GM18873 (cell line): ENCODE results near the gene C16orf92.

ENCODE experiments used
- ATAC-seq: cut with Tn5 transposase; IDR thresholded peaks from one replicate; pipeline ENCODE4 v1.9.1; 2021; ENCODE audit warnings: mild to moderate bottlenecking, moderate library complexity, moderate number of reproducible peaks; ENCODE audit not compliant: unreplicated experiment, low FRiP score

The C16orf92 gene

GRCh38 chr16:29988346-29989075, 34.5 kb upstream of the C16orf92 start:
- ATAC-seq: no peak

- no peak for ATAC-seq
Measured at GRCh38 chr16:29989111-29989858, 33.7 kb upstream of the C16orf92 start.

- ATAC-seq: no peak
Measured at GRCh38 chr16:29990034-29990433, 33.0 kb upstream of the C16orf92 start.

GRCh38 chr16:29990883-29991570, 32.0 kb upstream of the C16orf92 start:
- ATAC-seq: no peak

- no peak for ATAC-seq
Measured at GRCh38 chr16:29991571-29991904, 31.5 kb upstream of the C16orf92 start.

GRCh38 chr16:29992344-29992967, 30.5 kb upstream of the C16orf92 start:
- ATAC-seq: no peak

- ATAC-seq: no peak
Measured at GRCh38 chr16:29993191-29993902, 29.7 kb upstream of the C16orf92 start.

- ATAC-seq: no peak
Measured at GRCh38 chr16:29993903-29994599, 28.9 kb upstream of the C16orf92 start.

- peak; percentile 24 for ATAC-seq
Measured at GRCh38 chr16:29994600-29995323, 28.2 kb upstream of the C16orf92 start.

GRCh38 chr16:29995324-29995910, 27.6 kb upstream of the C16orf92 start, which contains the start of gene HIRIP3:
HIRIP3 (minus strand) TSS chr16:29995617; CDS start chr16:29995605, 12 bp downstream.
- ATAC-seq: peak; percentile 38

- peak; percentile 77 for ATAC-seq
Measured at GRCh38 chr16:29995911-29996765, 26.9 kb upstream of the C16orf92 start, which contains the start of gene INO80E. INO80E (plus strand) TSS chr16:29996241; CDS start chr16:29996311, 70 bp downstream.

GRCh38 chr16:29996766-29997250, 26.2 kb upstream of the C16orf92 start:
- no peak for ATAC-seq

GRCh38 chr16:29999605-30000004, 23.4 kb upstream of the C16orf92 start:
- ATAC-seq: no peak

- ATAC-seq: no peak
Measured at GRCh38 chr16:30000735-30001631, 22.0 kb upstream of the C16orf92 start.

GRCh38 chr16:30002614-30003346, 20.2 kb upstream of the C16orf92 start:
- no peak for ATAC-seq
